A549 (cell line): Measurements from ENCODE around the gene AKR1C1.
"Not testable (repeated sequence)": the region's sequence is repeated elsewhere in the genome, so short reads cannot be mapped to it uniquely, and the experiment has no call there.

Source experiments
- E2F6 ChIP-seq: IDR thresholded peaks from 2 replicates; pipeline ENCODE4 v1.6.1; 2012; ENCODE audit warnings: low read depth, borderline replicate concordance
- HOXA7 ChIP-seq: fragments of 250-450 bp; sonication (Bioruptor Pico); IDR thresholded peaks from 2 replicates; pipeline ENCODE4 v1.5.0; 2020; ENCODE audit warnings: mild to moderate bottlenecking, moderate library complexity
- POLR2A ChIP-seq: IDR thresholded peaks from 2 replicates; pipeline ENCODE4 v1.6.1; 2012; ENCODE audit warnings: mild to moderate bottlenecking, low read length

- TF ChIP-seq POLR2A; HOXA7 (CRISPR knock-in tag); E2F6: not testable (repeated sequence)
Measured at GRCh38 chr10:4924482-4924881, 38.7 kb upstream of the AKR1C1 start.
